ENCODE data around the gene AKIRIN2. TPM values are rescaled to one million over a fixed set of nuclear protein-coding genes. Genes with fewer than 3 reads are reported as not detected.

Gene AKIRIN2
- total and polyA plus RNA-seq, 9 of the 15 experiments (the other 6 are each of a cell fraction or from before 2014, with no cell fraction given): 5.8 to 63.9 (median 28.1) TPM

GRCh38 chr6:87705070-87705691 lies 3.1 kb upstream of the AKIRIN2 start (continued):
- TF ChIP-seq, protein P1, sequence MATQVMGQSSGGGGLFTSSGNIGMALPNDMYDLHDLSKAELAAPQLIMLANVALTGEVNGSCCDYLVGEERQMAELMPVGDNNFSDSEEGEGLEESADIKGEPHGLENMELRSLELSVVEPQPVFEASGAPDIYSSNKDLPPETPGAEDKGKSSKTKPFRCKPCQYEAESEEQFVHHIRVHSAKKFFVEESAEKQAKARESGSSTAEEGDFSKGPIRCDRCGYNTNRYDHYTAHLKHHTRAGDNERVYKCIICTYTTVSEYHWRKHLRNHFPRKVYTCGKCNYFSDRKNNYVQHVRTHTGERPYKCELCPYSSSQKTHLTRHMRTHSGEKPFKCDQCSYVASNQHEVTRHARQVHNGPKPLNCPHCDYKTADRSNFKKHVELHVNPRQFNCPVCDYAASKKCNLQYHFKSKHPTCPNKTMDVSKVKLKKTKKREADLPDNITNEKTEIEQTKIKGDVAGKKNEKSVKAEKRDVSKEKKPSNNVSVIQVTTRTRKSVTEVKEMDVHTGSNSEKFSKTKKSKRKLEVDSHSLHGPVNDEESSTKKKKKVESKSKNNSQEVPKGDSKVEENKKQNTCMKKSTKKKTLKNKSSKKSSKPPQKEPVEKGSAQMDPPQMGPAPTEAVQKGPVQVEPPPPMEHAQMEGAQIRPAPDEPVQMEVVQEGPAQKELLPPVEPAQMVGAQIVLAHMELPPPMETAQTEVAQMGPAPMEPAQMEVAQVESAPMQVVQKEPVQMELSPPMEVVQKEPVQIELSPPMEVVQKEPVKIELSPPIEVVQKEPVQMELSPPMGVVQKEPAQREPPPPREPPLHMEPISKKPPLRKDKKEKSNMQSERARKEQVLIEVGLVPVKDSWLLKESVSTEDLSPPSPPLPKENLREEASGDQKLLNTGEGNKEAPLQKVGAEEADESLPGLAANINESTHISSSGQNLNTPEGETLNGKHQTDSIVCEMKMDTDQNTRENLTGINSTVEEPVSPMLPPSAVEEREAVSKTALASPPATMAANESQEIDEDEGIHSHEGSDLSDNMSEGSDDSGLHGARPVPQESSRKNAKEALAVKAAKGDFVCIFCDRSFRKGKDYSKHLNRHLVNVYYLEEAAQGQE (IDR thresholded peaks at IDR 0.05; ENCODE audit: borderline replicate concordance): no peak
- TF ChIP-seq, protein P1 (CRISPR knock-in tag; IDR thresholded peaks at IDR 0.05; ENCODE audit: low read depth): no peak
- TF ChIP-seq MTF1 (CRISPR knock-in tag; IDR thresholded peaks at IDR 0.05; ENCODE audit: borderline replicate concordance) (no peak), HDGF (IDR thresholded peaks at IDR 0.05) (no peak), PBX2 (CRISPR knock-in tag; IDR thresholded peaks at IDR 0.05; ENCODE audit: low read depth) (no peak), PBX2 (tag; conservative IDR thresholded peaks at IDR 0.05; ENCODE audit: low read depth) (peak; percentile 52), ZFX (CRISPR knock-in tag; IDR thresholded peaks at IDR 0.05) (peak; percentile 36; the same call in 1 of the 2 replicates), LEF1 (IDR thresholded peaks at IDR 0.05) (peak; percentile 51; the same call in 1 of the 2 replicates), NCOA2 (IDR thresholded peaks at IDR 0.05; ENCODE audit: partially characterized antibody in 2 of 2) (no peak), ZFP36 (IDR thresholded peaks at IDR 0.05; ENCODE audit: low read depth, low read length, partially characterized antibody) (peak; percentile 92)
- TF ChIP-seq, protein P2, sequence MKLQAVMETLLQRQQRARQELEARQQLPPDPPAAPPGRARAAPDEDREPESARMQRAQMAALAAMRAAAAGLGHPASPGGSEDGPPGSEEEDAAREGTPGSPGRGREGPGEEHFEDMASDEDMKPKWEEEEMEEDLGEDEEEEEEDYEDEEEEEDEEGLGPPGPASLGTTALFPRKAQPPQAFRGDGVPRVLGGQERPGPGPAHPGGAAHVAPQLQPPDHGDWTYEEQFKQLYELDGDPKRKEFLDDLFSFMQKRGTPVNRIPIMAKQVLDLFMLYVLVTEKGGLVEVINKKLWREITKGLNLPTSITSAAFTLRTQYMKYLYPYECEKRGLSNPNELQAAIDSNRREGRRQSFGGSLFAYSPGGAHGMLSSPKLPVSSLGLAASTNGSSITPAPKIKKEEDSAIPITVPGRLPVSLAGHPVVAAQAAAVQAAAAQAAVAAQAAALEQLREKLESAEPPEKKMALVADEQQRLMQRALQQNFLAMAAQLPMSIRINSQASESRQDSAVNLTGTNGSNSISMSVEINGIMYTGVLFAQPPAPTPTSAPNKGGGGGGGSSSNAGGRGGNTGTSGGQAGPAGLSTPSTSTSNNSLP (IDR thresholded peaks at IDR 0.05; ENCODE audit: borderline replicate concordance, low read depth, low read length): no peak
